Measurements from ENCODE around the gene ALDOA. TPM values are rescaled to one million over a fixed set of nuclear protein-coding genes. Genes with fewer than 3 reads are reported as not detected.

The ALDOA gene
- total and polyA plus RNA-seq, 9 of the 15 experiments (the other 6 are each of a cell fraction or from before 2014, with no cell fraction given) = 311 to 2,224 (median 1,293) TPM

- no peak for TF ChIP-seq MBD1 (CRISPR knock-in tag; IDR thresholded peaks at IDR 0.05)
- TF ChIP-seq BCL6 (CRISPR knock-in tag; IDR thresholded peaks at IDR 0.05) = no peak
- TF ChIP-seq LCOR (CRISPR knock-in tag; IDR thresholded peaks at IDR 0.05) = no peak
- no peak for TF ChIP-seq NCOA2 (IDR thresholded peaks at IDR 0.05; ENCODE audit: partially characterized antibody in 2 of 2)
- TF ChIP-seq HSF4 (CRISPR knock-in tag; IDR thresholded peaks at IDR 0.05; ENCODE audit: borderline replicate concordance) = no peak
- no peak for TF ChIP-seq ZNF639 (CRISPR knock-in tag; conservative IDR thresholded peaks at IDR 0.05 in 1 of 2, IDR thresholded peaks at IDR 0.05 in 1 of 2)
- TF ChIP-seq MAFK (IDR thresholded peaks at IDR 0.05; ENCODE audit: low read length) = peak; percentile 93
- no peak for TF ChIP-seq RERE (CRISPR knock-in tag; IDR thresholded peaks at IDR 0.05; ENCODE audit: borderline replicate concordance)
- TF ChIP-seq BHLHE40 (IDR thresholded peaks at IDR 0.05; ENCODE audit: low read length) = 0 out of 2 replicates have a peak, but pooled peaks have one; percentile 13
- no peak for TF ChIP-seq NFRKB (IDR thresholded peaks at IDR 0.05; ENCODE audit: low read depth)
- TF ChIP-seq ZNF75A (CRISPR knock-in tag; IDR thresholded peaks at IDR 0.05) = no peak
- TF ChIP-seq ZFP30 (CRISPR knock-in tag; IDR thresholded peaks at IDR 0.05; ENCODE audit: borderline replicate concordance) = no peak
- no peak for TF ChIP-seq ZBTB49 (CRISPR knock-in tag; IDR thresholded peaks at IDR 0.05; ENCODE audit: borderline replicate concordance)
- TF ChIP-seq DNMT1 (IDR thresholded peaks at IDR 0.05) = no peak
- TF ChIP-seq SAFB (IDR thresholded peaks at IDR 0.05; ENCODE audit: borderline replicate concordance, low read depth, low read length) = no peak
Measured at GRCh38 chr16:30033270-30033669, 32.3 kb upstream of the ALDOA start (continued).

All from K562 (cell line).